HG03565 (cell line): ENCODE data around the gene DPM2.

Experiments used
- ATAC-seq: cut with Tn5 transposase; IDR thresholded peaks from one replicate; pipeline ENCODE4 v1.9.1; 2021; ENCODE audit warnings: mild to moderate bottlenecking, moderate library complexity; ENCODE audit not compliant: unreplicated experiment

DPM2 gene

GRCh38 chr9:127958728-127959127 lies 21.1 kb upstream of the DPM2 start:
- no peak for ATAC-seq

- ATAC-seq: no peak
Observed at GRCh38 chr9:127955294-127956015, 17.8 kb upstream of the DPM2 start.

- ATAC-seq: no peak
Observed at GRCh38 chr9:127954831-127955293, 17.2 kb upstream of the DPM2 start.

- no peak for ATAC-seq
Observed at GRCh38 chr9:127953768-127954505, 16.3 kb upstream of the DPM2 start.

GRCh38 chr9:127953154-127953553 lies 15.5 kb upstream of the DPM2 start:
- ATAC-seq: no peak

GRCh38 chr9:127950513-127951289 lies 13.0 kb upstream of the DPM2 start:
- ATAC-seq: no peak

GRCh38 chr9:127949827-127950512 lies 12.3 kb upstream of the DPM2 start:
- no peak for ATAC-seq

GRCh38 chr9:127947841-127948710 lies 10.4 kb upstream of the DPM2 start:
- no peak for ATAC-seq

GRCh38 chr9:127946728-127947127 lies 9.1 kb upstream of the DPM2 start:
- ATAC-seq: no peak

GRCh38 chr9:127945942-127946341 lies 8.3 kb upstream of the DPM2 start:
- no peak for ATAC-seq

- no peak for ATAC-seq
Observed at GRCh38 chr9:127945338-127945737, 7.7 kb upstream of the DPM2 start.

GRCh38 chr9:127944586-127945218 lies 7.0 kb upstream of the DPM2 start:
- ATAC-seq: no peak

- ATAC-seq: peak; percentile 59
Observed at GRCh38 chr9:127943731-127944144, 6.1 kb upstream of the DPM2 start.

GRCh38 chr9:127943011-127943662 lies 5.5 kb upstream of the DPM2 start:
- ATAC-seq: no peak

GRCh38 chr9:127942216-127943010 lies 4.8 kb upstream of the DPM2 start:
- ATAC-seq: no peak

- ATAC-seq: no peak
Observed at GRCh38 chr9:127941961-127942215, 4.2 kb upstream of the DPM2 start.

GRCh38 chr9:127941062-127941960 lies 3.7 kb upstream of the DPM2 start:
- no peak for ATAC-seq
